ENCODE data around the gene CHRNG. TPM values are rescaled to one million over a fixed set of nuclear protein-coding genes. Genes with fewer than 3 reads are reported as not detected.

The CHRNG gene
- total and polyA plus RNA-seq, 2 donors from 2014 or later: not detected

GRCh38 chr2:232496501-232497270, 42.8 kb upstream of the CHRNG start:
- Histone ChIP-seq H3K27ac (ENCODE audit: low read depth in 2 of 2, low read length in 2 of 2) (no peak overlapping the region), H3K9ac (ENCODE audit: low read length in 3 of 3) (no peak overlapping the region), H3K36me3 (ENCODE audit: control insufficient read depth in 2 of 3, insufficient read depth in 3 of 3, low read length in 3 of 3) (no peaks in the 10 kb centered on the region), H3K4me1 (ENCODE audit: control insufficient read depth in 2 of 3, insufficient read depth in 2 of 3, low read depth in 1 of 3, low read length in 3 of 3) (no peaks in the 10 kb centered on the region), H3K4me3 (ENCODE audit: low read length in 3 of 3) (no peak overlapping the region), H3K9me3 (ENCODE audit: control insufficient read depth in 2 of 3, insufficient read depth in 1 of 3, low read length in 3 of 3) (no peaks in the 10 kb centered on the region), H3K27me3 (ENCODE audit: control insufficient read depth, insufficient read depth, low read length) (no peaks in the 10 kb centered on the region)
- TF ChIP-seq CTCF (IDR thresholded peaks at IDR 0.05; ENCODE audit: borderline replicate concordance, extremely low read depth, insufficient read depth): no peak
- no peak for FAIRE-seq
- intact Hi-C loops (cut with DNase I): no loop called here
- peak in 2 of 5 donors; percentile 44 to 72 for DNase-seq

GRCh38 chr2:232497348-232497747, 42.1 kb upstream of the CHRNG start:
- intact Hi-C loops (cut with DNase I): no loop called here
- H3K9ac ChIP-seq (ENCODE audit: low read length in 3 of 3): no peak overlapping the region
- no peak overlapping the region for H3K27ac ChIP-seq (ENCODE audit: low read depth in 2 of 2, low read length in 2 of 2)
- TF ChIP-seq CTCF (IDR thresholded peaks at IDR 0.05; ENCODE audit: borderline replicate concordance, extremely low read depth, insufficient read depth): no peak
- no peaks in the 10 kb centered on the region for H3K27me3 ChIP-seq (ENCODE audit: control insufficient read depth, insufficient read depth, low read length)
- peak in 1 of 5 donors; percentile 28 for DNase-seq
- H3K36me3 ChIP-seq (ENCODE audit: control insufficient read depth in 2 of 3, insufficient read depth in 3 of 3, low read length in 3 of 3): no peaks in the 10 kb centered on the region
- H3K4me1 ChIP-seq (ENCODE audit: control insufficient read depth in 2 of 3, insufficient read depth in 2 of 3, low read depth in 1 of 3, low read length in 3 of 3): no peaks in the 10 kb centered on the region
- no peak for FAIRE-seq
- no peak overlapping the region for H3K4me3 ChIP-seq (ENCODE audit: low read length in 3 of 3)
- H3K9me3 ChIP-seq (ENCODE audit: control insufficient read depth in 2 of 3, insufficient read depth in 1 of 3, low read length in 3 of 3): no peaks in the 10 kb centered on the region

GRCh38 chr2:232498452-232498851, 41.0 kb upstream of the CHRNG start:
- DNase-seq (no peak), FAIRE-seq (no peak)
- no peaks in the 10 kb centered on the region for H3K36me3 ChIP-seq (ENCODE audit: control insufficient read depth in 2 of 3, insufficient read depth in 3 of 3, low read length in 3 of 3)
- H3K4me3 ChIP-seq (ENCODE audit: low read length in 3 of 3): no peak overlapping the region
- H3K9me3 ChIP-seq (ENCODE audit: control insufficient read depth in 2 of 3, insufficient read depth in 1 of 3, low read length in 3 of 3): no peaks in the 10 kb centered on the region
- no peak for TF ChIP-seq CTCF (IDR thresholded peaks at IDR 0.05; ENCODE audit: borderline replicate concordance, extremely low read depth, insufficient read depth)
- H3K9ac ChIP-seq (ENCODE audit: low read length in 3 of 3): no peak overlapping the region
- no peaks in the 10 kb centered on the region for H3K4me1 ChIP-seq (ENCODE audit: control insufficient read depth in 2 of 3, insufficient read depth in 2 of 3, low read depth in 1 of 3, low read length in 3 of 3)
- no peak overlapping the region for H3K27ac ChIP-seq (ENCODE audit: low read depth in 2 of 2, low read length in 2 of 2)
- intact Hi-C loops (cut with DNase I): no loop called here
- no peaks in the 10 kb centered on the region for H3K27me3 ChIP-seq (ENCODE audit: control insufficient read depth, insufficient read depth, low read length)

Measured in kidney (tissue), 14 donors.